Measurements from ENCODE around the gene CSRP1.

Gene CSRP1

GRCh38 chr1:201447903-201448871 lies 58.7 kb downstream of the CSRP1 start:
- DNase-seq: peak; percentile 48 to 54

GRCh38 chr1:201445310-201445709 lies 61.6 kb downstream of the CSRP1 start:
- no peak for DNase-seq

GRCh38 chr1:201444792-201445191 lies 62.1 kb downstream of the CSRP1 start:
- no peak for DNase-seq

GRCh38 chr1:201443747-201444146 lies 63.2 kb downstream of the CSRP1 start:
- no peak for DNase-seq

GRCh38 chr1:201436969-201437368 lies 70.0 kb downstream of the CSRP1 start:
- no peak for DNase-seq

GRCh38 chr1:201436393-201436792 lies 70.5 kb downstream of the CSRP1 start:
- no peak for DNase-seq

- DNase-seq: no peak
Observed at GRCh38 chr1:201434266-201434665, 72.7 kb downstream of the CSRP1 start.

- DNase-seq: no peak
Observed at GRCh38 chr1:201433609-201434008, 73.3 kb downstream of the CSRP1 start.

Measured in CD4-positive, alpha-beta T cell treated with Interleukin-1 beta for 1 hour (primary cell).